Psoas muscle (tissue), 8 donors: Measurements from ENCODE around the gene ATP10B. TPM values are rescaled to one million over a fixed set of nuclear protein-coding genes. Genes with fewer than 3 reads are reported as not detected.

Experiments
- ATAC-seq, 4 donors: fragments of 200-7000 bp; cut with Tn5 transposase; one replicate each; pipeline ENCODE4 v1.9.1; 2020; ENCODE audit warnings: moderate library complexity in 3 of 4, mild to moderate bottlenecking in 2 of 4
- DNase-seq, 2 donors: peaks; one replicate each; pipeline ENCODE4 v3.0.0-alpha.2; 2020
- H3K27ac ChIP-seq: fragments of 200-600 bp; one replicate; pipeline ENCODE4 v1.8.0; 2022
- H3K27me3 ChIP-seq, 3 donors: fragments of 200-600 bp in 1 of 3; one replicate each; pipeline versions ENCODE4 v1.6.1 to v1.8.0; 2013 to 2022; ENCODE audit warnings: low read length in 2 of 3, mild to moderate bottlenecking in 2 of 3, moderate library complexity in 1 of 3; ENCODE audit not compliant: insufficient read depth in 3 of 3
- H3K36me3 ChIP-seq, 2 donors: fragments of 200-600 bp in 1 of 2; one replicate each; pipeline versions ENCODE4 v1.6.1 to v1.8.0; 2013 to 2022; ENCODE audit warnings: low read depth in 1 of 2, mild to moderate bottlenecking in 1 of 2, moderate library complexity in 1 of 2; ENCODE audit not compliant: insufficient read depth in 1 of 2
- H3K4me1 ChIP-seq: fragments of 200-600 bp; one replicate; pipeline ENCODE4 v1.8.0; 2022
- H3K4me3 ChIP-seq: fragments of 200-600 bp; one replicate; pipeline ENCODE4 v1.8.0; 2022; ENCODE audit warnings: mild to moderate bottlenecking
- H3K9me3 ChIP-seq: fragments of 200-600 bp; one replicate; pipeline ENCODE4 v1.8.0; 2022
- CTCF ChIP-seq: fragments of 200-600 bp; IDR thresholded peaks from one replicate; pipeline ENCODE4 v1.8.0; 2022; ENCODE audit warnings: antibody characterized with exemption
- WGBS, 3 donors: extraction: QIAGEN DNeasy Blood & Tissue Kit; methylation state at CpG; one replicate each; pipeline versions ENCODE4 v1.1.6 to v1.1.7; 2013; 5-methylcytosine and 5-hydroxymethylcytosine counted together
- intact Hi-C, 2 donors: fragments of 100-400 bp; cut with DNase I; formaldehyde crosslinking; loops; one replicate each; pipeline versions ENCODE4 v1.11.0 to v1.14.2; 2022
- polyA plus RNA-seq, 3 donors: library from polyadenylated mRNA; stranded (reverse); fragments of 200-250 nt; gene quantifications; one replicate each; pipeline ENCODE4 v1.2.3, GENCODE V29; 2013
- total RNA-seq, 4 donors: library from RNA; stranded (reverse); fragmentation: NEBNext Ultra II Directional in 2 of 4; extraction: Animal tissue kit (Norgen Biotek cat#: 25700) in 2 of 4; gene quantifications; one replicate each; pipeline versions ENCODE4 v1.2.1 to v1.2.4, GENCODE V29; 2021 to 2023
- donor health status: healthy with polysubstance abuse.
- donor health status: DM: no; HTN: no; CAD: no; lungs with moderate emphysema.
- donor health status: Bipolar disorder and iron deficiency.
- donor health status: healthy.
- donor health status: DM: yes; HTN: yes; CAD: no.
- donor health status: DM: no; HTN: no; CAD: no.
- donor health status: DM: no; HTN: no; CAD: no.
- donor health status: DM: yes; HTN: yes; CAD: no.

Gene ATP10B
- total and polyA plus RNA-seq, 7 donors, result 0.01 to 0.04 TPM; not detected in 5

- Histone ChIP-seq H3K27me3 (no peaks in the 10 kb centered on the region), H3K4me1 (no peaks in the 10 kb centered on the region), H3K36me3 (no peaks in the 10 kb centered on the region), H3K9me3 (no peaks in the 10 kb centered on the region), H3K4me3 (no peak overlapping the region), H3K27ac (no peak overlapping the region)
- WGBS, 3 donors, result 93 to 96% (median 94%) methylated on average over 3 of the region's 3 CpGs
- DNase-seq, result no peak
- TF ChIP-seq CTCF, result no peak
- intact Hi-C loops, result no loop called here
- ATAC-seq, result no peak
Observed at GRCh38 chr5:160555581-160555970, 296.4 kb downstream of the ATP10B start.

- H3K27ac ChIP-seq, result no peak overlapping the region
- no peaks in the 10 kb centered on the region for H3K9me3 ChIP-seq
- no peak for DNase-seq
- no peaks in the 10 kb centered on the region for H3K4me1 ChIP-seq
- intact Hi-C loops, result no loop called here
- no peaks in the 10 kb centered on the region for H3K36me3 ChIP-seq
- no peak for ATAC-seq
- no peak for TF ChIP-seq CTCF
- H3K27me3 ChIP-seq, result no peaks in the 10 kb centered on the region
- no peak overlapping the region for H3K4me3 ChIP-seq
Observed at GRCh38 chr5:160550075-160550474, 301.9 kb downstream of the ATP10B start.

- TF ChIP-seq CTCF, result no peak
- 73 to 83% (median 77%) methylated on average over 4 of the region's 4 CpGs for WGBS, 3 donors
- DNase-seq (no peak), ATAC-seq (no peak)
- no peak overlapping the region for H3K27ac ChIP-seq
- intact Hi-C loops, result no loop called here
- H3K9me3 ChIP-seq, result no peaks in the 10 kb centered on the region
- H3K4me3 ChIP-seq, result no peak overlapping the region
- H3K4me1 ChIP-seq, result no peaks in the 10 kb centered on the region
- H3K36me3 ChIP-seq, result no peaks in the 10 kb centered on the region
- H3K27me3 ChIP-seq, result no peaks in the 10 kb centered on the region
Observed at GRCh38 chr5:160548949-160549645, 302.9 kb downstream of the ATP10B start.

- WGBS, 3 donors, result 44 to 96% (median 83%) methylated on average over 1 of the region's 1 CpG
- ATAC-seq, result no peak
- Histone ChIP-seq H3K36me3 (no peaks in the 10 kb centered on the region), H3K27me3 (no peaks in the 10 kb centered on the region), H3K4me3 (no peak overlapping the region), H3K27ac (no peak overlapping the region), H3K4me1 (no peaks in the 10 kb centered on the region), H3K9me3 (no peaks in the 10 kb centered on the region)
- DNase-seq, result no peak
- intact Hi-C loops, result no loop called here
- TF ChIP-seq CTCF, result no peak
Observed at GRCh38 chr5:160547872-160548271, 304.1 kb downstream of the ATP10B start.

- H3K9me3 ChIP-seq, result no peaks in the 10 kb centered on the region
- H3K36me3 ChIP-seq, result no peaks in the 10 kb centered on the region
- ATAC-seq (no peak), DNase-seq (no peak)
- H3K4me3 ChIP-seq, result no peak overlapping the region
- no peaks in the 10 kb centered on the region for H3K4me1 ChIP-seq
- H3K27ac ChIP-seq, result no peak overlapping the region
- intact Hi-C loops, result no loop called here
- no peaks in the 10 kb centered on the region for H3K27me3 ChIP-seq
- WGBS, 3 donors, result 89 to 91% (median 90%) methylated on average over 2 of the region's 2 CpGs
- no peak for TF ChIP-seq CTCF
Observed at GRCh38 chr5:160547061-160547460, 304.9 kb downstream of the ATP10B start.
